ENCODE data around the gene B3GALT5. TPM values are rescaled to one million over a fixed set of nuclear protein-coding genes. Genes with fewer than 3 reads are reported as not detected.

B3GALT5 gene
- total RNA-seq, 2 donors from 2014 or later = not detected

DNA sequence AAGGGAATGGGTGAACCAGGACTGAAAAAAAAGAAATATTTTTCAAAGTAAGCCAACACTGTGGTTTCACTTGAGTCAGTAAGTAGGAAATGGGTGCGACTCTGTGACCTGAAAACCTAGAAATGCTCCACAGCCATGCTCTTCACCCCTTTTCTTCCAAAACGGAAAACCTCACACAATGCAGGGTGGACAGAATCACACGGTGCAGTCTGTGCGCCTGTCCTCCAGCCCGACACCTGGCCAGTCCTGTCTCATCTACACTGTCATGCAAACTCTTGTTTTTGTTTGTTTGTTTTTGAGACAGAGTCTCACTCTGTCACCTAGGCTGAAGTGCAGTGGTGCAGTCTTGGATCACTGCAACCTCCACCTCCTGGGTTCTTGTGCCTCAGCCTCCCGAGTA, 53.3 kb downstream of the B3GALT5 start:
- Histone ChIP-seq H3K9me3 (no peaks in the 10 kb centered on the region), H3K27me3 (no peaks in the 10 kb centered on the region), H3K36me3 (no peaks in the 10 kb centered on the region), H3K4me3 (no peak overlapping the region), H3K27ac (no peak overlapping the region), H3K4me1 (peaks cover 0 to under 1% of the 10 kb centered on the region in 2 donors)
- TF ChIP-seq, protein P1, sequence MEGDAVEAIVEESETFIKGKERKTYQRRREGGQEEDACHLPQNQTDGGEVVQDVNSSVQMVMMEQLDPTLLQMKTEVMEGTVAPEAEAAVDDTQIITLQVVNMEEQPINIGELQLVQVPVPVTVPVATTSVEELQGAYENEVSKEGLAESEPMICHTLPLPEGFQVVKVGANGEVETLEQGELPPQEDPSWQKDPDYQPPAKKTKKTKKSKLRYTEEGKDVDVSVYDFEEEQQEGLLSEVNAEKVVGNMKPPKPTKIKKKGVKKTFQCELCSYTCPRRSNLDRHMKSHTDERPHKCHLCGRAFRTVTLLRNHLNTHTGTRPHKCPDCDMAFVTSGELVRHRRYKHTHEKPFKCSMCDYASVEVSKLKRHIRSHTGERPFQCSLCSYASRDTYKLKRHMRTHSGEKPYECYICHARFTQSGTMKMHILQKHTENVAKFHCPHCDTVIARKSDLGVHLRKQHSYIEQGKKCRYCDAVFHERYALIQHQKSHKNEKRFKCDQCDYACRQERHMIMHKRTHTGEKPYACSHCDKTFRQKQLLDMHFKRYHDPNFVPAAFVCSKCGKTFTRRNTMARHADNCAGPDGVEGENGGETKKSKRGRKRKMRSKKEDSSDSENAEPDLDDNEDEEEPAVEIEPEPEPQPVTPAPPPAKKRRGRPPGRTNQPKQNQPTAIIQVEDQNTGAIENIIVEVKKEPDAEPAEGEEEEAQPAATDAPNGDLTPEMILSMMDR (IDR thresholded peaks at IDR 0.05) = no peak
- no peak for DNase-seq (ENCODE audit: low spot score)

DNA sequence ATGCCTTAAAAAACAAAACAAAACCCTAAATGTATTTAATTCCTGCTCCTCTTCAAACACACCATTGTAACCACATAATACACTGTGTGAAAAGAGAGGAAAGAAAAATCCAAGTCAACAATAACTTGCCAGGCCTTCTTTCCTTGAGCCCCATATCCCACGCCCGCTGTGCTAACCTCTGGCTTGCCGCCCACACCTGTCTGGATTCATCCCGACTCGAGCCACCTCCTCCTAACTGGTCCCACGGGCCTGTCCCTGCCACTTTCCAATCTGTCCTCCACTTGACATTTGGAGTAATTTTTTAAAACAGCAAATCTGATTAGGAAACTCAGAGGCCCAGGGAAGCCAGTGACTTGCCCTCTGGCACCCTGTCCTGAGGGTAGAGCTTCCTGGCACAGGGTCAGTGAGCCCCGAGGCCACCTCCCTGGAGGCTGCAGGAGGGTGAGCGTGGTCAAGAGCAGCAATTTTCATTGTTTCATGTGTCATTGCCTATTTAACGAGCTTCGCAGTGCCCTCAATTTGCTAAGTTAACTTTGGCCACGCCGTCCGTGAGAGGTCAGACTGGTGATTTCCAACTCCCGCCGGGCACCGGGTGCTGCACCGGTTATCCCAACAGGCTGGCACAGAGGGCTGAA, 54.1 kb downstream of the B3GALT5 start:
- no peak for DNase-seq (ENCODE audit: low spot score)
- no peaks in the 10 kb centered on the region for H3K9me3 ChIP-seq
- TF ChIP-seq, protein P1 (IDR thresholded peaks at IDR 0.05) = no peak

DNA sequence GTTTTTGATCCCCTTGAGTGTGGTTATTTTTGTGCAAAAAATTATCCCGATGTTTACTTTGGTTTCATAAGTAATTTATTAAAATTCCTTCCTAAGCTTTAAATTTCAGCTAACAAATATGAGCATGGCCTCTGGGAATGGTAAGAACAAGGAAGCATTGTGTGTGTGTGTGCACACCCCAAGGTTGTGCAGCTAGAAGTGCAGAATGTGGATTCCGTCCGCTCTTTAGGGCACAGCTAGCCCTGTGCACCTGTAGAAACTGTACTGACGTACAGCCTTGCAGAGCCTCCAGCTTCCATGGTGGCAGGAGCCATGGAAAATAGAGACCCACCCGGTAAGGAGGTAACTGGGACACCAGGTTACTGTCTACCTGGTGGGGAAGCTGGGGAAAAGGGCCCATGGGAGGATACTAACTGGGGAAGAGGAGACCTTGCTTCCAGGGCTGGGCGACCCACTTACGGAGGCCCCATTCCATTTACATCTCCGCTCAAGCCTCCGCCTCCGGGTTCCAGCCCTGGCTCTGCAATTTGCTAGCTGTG, 54.7 kb downstream of the B3GALT5 start:
- no peak overlapping the region for H3K4me3 ChIP-seq
- H3K27me3 ChIP-seq = no peaks in the 10 kb centered on the region
- no peaks in the 10 kb centered on the region for H3K36me3 ChIP-seq
- no peaks in the 10 kb centered on the region for H3K4me1 ChIP-seq
- no peak for DNase-seq (ENCODE audit: low spot score)
- H3K9me3 ChIP-seq = no peaks in the 10 kb centered on the region
- TF ChIP-seq, protein P1 (IDR thresholded peaks at IDR 0.05) = no peak
- H3K27ac ChIP-seq = no peak overlapping the region

More for the DNA sequence above, 54.1 kb downstream of the B3GALT5 start:
- Histone ChIP-seq H3K4me1 (no peaks in the 10 kb centered on the region), H3K27me3 (no peaks in the 10 kb centered on the region), H3K4me3 (no peak overlapping the region), H3K27ac (no peak overlapping the region), H3K36me3 (no peaks in the 10 kb centered on the region)

DNA sequence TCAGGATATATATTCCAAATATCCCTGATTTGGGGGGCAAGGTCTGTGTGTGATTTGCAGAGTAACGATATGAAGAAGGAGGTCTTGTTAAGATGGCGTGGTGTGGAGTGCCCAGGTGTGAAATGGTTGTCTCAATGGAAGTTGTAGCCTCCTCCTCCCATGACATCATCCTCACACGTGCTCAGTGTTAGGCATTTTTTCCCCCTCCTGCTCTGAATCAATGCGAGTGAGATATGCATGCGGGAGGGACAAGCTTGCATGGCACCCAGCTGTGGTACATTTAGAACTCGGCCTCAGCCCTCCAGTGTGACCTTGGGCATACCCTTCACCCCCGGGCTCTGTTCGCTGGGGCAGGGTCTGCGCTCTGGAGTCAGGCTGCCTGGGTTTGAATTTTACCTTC, 55.6 kb downstream of the B3GALT5 start:
- Histone ChIP-seq H3K27ac (no peak overlapping the region), H3K4me3 (no peak overlapping the region), H3K27me3 (no peaks in the 10 kb centered on the region), H3K36me3 (no peaks in the 10 kb centered on the region), H3K4me1 (no peaks in the 10 kb centered on the region), H3K9me3 (no peaks in the 10 kb centered on the region)
- DNase-seq (ENCODE audit: low spot score) = no peak
- TF ChIP-seq, protein P1 (IDR thresholded peaks at IDR 0.05) = no peak

DNA sequence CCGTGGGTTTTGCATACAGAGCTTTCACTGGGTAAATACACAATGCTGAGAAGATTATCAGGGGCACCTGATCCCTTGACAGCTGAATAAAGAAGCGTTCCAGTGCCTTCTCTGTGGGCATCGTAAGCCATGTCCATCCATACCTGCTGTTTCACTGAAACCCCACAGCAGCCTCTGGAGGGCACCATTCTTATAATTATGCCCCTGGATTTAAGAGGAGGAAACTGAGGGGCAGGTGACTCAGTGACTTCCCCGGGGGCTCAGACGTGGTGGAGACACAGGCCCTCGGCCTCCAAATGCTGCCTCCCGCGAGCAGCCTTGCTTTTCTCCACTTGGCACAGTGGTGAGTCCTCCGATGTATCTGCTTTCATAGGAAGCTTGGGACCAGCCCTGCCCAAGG, 56.7 kb downstream of the B3GALT5 start:
- no peak for DNase-seq (ENCODE audit: low spot score)
- TF ChIP-seq, protein P1 (IDR thresholded peaks at IDR 0.05) = no peak
- no peaks in the 10 kb centered on the region for H3K9me3 ChIP-seq
- H3K27ac ChIP-seq = no peak overlapping the region
- H3K27me3 ChIP-seq = no peaks in the 10 kb centered on the region
- H3K4me3 ChIP-seq = no peak overlapping the region
- H3K4me1 ChIP-seq = no peaks in the 10 kb centered on the region
- H3K36me3 ChIP-seq = no peaks in the 10 kb centered on the region

All from right atrium auricular region (tissue), 2 donors.